Lower leg skin (tissue), 3 donors: Measurements from ENCODE around the gene ROR2.

Experiments used
- CTCF ChIP-seq, 3 donors: fragments of 450-650 bp; IDR thresholded peaks; one replicate each; pipeline ENCODE4 v1.5.1; 2016; ENCODE audit warnings: antibody characterized with exemption in 3 of 3, mild to moderate bottlenecking in 3 of 3, moderate library complexity in 2 of 3
- POLR2A ChIP-seq, 2 donors: fragments of 450-650 bp; IDR thresholded peaks; one replicate each; pipeline ENCODE4 v1.6.1; 2016 to 2017; ENCODE audit warnings: antibody characterized with exemption in 2 of 2, mild to moderate bottlenecking in 1 of 2, moderate library complexity in 1 of 2

- TF ChIP-seq CTCF (IDR thresholded peaks at IDR 0.05) (no peak), POLR2A (IDR thresholded peaks at IDR 0.05) (no peak)
Measured at GRCh38 chr9:91764661-91765060, 185.4 kb downstream of the ROR2 start.
